NCI-H2171 (cell line): Measurements from ENCODE around the gene MRAS.
"Not testable (repeated sequence)": the region's sequence is repeated elsewhere in the genome, so short reads cannot be mapped to it uniquely, and the experiment has no call there.

Experiments used
- DNase-seq: peaks from one replicate; lab custom pipeline; 2025; lab: John Stamatoyannopoulos, UW

MRAS gene

DNA sequence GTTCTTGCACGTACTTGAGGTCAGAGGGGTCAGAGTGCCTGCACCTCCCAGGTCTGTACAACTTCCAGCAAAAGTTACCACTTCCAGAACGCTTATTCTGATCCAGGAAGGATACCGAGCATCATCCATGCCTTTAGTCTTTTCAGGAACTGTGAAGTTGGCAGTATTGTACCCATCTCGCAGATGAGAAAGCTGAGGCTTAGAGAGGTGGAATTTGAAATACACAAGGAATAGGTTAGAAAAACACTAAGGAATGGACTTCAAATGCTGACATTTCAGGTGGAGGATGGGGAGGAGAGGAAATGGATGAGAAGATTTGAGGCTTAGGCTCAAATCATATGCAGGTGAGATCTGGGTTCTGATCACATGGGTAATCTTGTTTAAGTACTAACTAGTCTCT, 97.3 kb downstream of the MRAS start:
- no peak for DNase-seq

DNA sequence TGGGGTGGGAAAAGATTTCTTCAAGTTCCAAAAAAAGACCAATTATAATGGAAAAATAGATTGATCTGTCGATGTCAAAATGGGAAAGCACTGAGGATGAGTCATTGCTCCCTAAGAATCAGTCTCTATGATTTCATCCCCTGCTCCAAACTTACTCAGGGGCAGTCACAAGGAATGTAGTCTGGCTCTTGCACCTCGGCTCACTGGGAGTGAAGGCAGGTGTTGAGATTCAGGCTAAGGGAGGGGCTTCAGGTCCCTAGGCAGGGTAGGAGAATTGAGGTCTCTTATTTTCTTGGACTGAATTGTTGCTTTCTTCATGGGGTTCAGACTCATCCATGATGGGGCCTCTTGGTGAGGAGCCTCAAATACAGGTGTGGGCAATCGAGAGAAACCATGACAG, 100.3 kb downstream of the MRAS start:
- no peak for DNase-seq

DNA sequence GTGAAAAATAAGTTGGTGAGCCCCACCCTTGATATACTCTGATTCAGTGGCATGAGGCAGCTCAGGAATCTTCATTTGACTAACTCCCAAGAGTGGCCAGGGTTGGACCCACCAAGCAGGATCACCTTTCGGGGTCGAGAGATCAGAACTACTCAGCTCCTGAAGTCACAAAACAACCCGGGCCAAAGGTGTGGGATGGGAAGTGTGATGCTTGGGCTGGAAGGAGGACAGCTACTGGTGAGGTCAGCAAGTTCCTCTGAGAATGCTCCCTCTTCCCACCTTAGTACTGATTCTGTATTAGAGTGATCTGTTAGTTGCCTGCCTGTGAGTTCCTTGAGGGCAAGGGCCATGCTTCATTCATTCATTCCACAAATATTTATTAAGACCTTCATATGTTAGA, 101.1 kb downstream of the MRAS start:
- DNase-seq: no peak

DNA sequence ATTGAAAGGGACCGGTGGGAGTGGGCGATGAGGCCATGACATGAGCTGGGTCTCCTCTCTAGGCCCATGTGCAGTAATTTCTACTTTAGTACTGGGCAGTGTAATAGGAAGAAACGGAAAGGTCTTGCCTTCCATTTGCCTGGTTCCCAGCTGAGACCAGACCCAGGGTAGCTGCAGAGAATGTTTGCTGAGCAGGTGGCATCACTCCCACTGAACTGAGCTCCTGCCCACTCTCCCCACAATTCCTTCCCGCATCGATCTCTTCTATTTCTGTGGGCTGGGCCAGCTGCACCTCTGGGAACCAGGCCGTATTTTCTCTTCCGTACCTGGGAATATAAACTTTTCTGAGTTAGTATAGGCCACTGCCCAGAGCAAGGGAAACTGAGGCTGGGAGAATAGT, 101.8 kb downstream of the MRAS start:
- DNase-seq: no peak

GRCh38 chr3:138450704-138451424, 102.5 kb downstream of the MRAS start:
- DNase-seq: no peak

DNA sequence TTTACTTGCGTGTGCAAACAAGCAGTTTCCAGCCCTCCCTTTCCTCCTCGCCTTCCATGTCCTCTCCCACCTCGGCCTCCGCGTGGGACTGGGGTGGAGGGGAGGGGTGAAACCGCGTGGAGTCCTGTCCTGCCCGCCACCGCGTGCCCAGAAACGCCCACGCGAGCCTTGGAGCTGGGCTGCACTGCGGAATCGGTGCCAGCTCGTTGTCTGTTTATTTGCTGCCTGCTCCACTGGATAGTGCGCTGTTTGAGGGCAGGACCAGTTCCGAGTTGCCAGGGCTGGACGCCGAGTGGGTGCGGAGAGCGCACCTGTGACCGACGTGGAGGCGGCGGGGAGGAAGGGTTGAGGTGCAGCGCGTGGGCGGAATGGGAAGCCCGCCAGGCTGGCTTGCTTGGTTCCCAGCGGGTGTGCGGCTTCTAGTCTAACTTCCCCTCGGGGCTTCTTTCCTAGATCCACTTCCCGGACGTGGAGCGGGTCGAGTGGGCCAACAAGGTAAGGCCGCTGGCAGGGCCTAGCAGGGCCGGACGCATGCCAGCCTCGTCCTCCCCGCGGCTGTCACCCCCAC, 103.3 kb downstream of the MRAS start:
- no peak for DNase-seq

GRCh38 chr3:138452436-138452835, 104.1 kb downstream of the MRAS start:
- DNase-seq: no peak

DNA sequence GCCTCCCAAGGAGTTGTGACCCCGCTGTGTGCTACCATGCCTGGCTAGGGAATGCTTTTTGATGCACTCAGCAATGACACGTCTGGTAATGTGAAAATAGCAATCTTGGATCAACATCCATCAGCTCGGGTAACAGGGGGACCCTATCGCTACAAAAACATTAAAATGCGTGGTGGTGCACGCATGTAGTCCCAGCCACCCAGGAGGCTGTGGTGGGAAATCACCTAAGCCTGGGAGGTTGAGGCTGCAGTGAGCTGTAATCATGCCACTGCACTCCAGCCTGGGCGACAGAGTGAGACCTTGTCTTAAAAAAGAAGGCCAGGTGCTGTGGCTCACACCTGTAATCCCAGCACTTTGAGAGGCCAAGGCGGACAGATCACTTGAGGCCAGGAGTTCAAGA, 105.6 kb downstream of the MRAS start:
- not testable (repeated sequence) for DNase-seq
